GM12878 (cell line): ENCODE measurements around the gene ZSCAN20.

Source experiments
- GABPA ChIP-seq: IDR thresholded peaks from 2 replicates; pipeline ENCODE4 v1.6.1; 2014; ENCODE audit warnings: antibody characterized with exemption, low read depth, mild to moderate bottlenecking, inconsistent platforms
- SPI1 ChIP-seq: IDR thresholded peaks from 2 replicates; pipeline ENCODE4 v1.6.1; 2011; ENCODE audit warnings: low read depth, mild to moderate bottlenecking, low read length, moderate library complexity, borderline replicate concordance; ENCODE audit not compliant: insufficient read depth
- TF ChIP-seq, protein P1 (sequence below): IDR thresholded peaks from 2 replicates; pipeline ENCODE4 v1.6.1; 2011; ENCODE audit warnings: borderline replicate concordance, low read depth, mild to moderate bottlenecking, moderate library complexity, mixed read lengths, low read length; ENCODE audit not compliant: insufficient read depth; ENCODE audit errors: extremely low read length
- TF ChIP-seq, protein P2 (sequence below), 3 experiments: IDR thresholded peaks in 2 of 3; conservative IDR thresholded peaks in 1 of 3; 2 replicates each; pipeline ENCODE4 v1.5.1; 2011; ENCODE audit warnings: low read depth in 3 of 3, low read length in 3 of 3, mild to moderate bottlenecking in 3 of 3, control low read depth in 2 of 3, moderate library complexity in 2 of 3, inconsistent platforms in 1 of 3, mixed read lengths in 1 of 3; ENCODE audit not compliant: control insufficient read depth in 2 of 3, insufficient read depth in 1 of 3; ENCODE audit errors: extremely low read depth in 1 of 3
- TF ChIP-seq, protein P3 (sequence below): IDR thresholded peaks from 2 replicates; pipeline ENCODE4 v1.6.1; 2011; ENCODE audit warnings: mild to moderate bottlenecking, low read depth, low read length, moderate library complexity; ENCODE audit not compliant: insufficient replicate concordance

DNA sequence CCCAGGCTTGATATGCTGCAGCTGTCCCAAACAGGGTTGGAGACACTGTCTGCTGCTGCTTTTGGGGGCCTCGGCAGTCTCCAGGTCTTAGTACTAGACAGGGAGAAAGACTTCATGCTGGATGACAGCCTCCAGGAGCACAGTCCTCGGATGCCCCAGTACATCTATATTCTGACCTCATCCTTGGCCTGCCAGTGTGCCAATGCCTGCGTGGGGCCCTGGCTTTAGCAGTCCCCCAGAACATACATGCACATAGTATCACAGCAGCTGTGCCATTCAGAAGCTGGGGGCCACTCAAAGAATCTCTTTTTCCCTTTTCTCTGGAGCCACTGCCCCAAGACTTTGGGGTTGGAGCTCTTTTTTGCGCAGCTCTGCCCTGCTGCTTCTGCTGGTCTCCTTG, 4.4 kb upstream of the ZSCAN20 start:
- TF ChIP-seq SPI1 (no peak), GABPA (no peak)
- TF ChIP-seq, protein P1, sequence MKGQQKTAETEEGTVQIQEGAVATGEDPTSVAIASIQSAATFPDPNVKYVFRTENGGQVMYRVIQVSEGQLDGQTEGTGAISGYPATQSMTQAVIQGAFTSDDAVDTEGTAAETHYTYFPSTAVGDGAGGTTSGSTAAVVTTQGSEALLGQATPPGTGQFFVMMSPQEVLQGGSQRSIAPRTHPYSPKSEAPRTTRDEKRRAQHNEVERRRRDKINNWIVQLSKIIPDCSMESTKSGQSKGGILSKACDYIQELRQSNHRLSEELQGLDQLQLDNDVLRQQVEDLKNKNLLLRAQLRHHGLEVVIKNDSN = no peak
- TF ChIP-seq, protein P2, sequence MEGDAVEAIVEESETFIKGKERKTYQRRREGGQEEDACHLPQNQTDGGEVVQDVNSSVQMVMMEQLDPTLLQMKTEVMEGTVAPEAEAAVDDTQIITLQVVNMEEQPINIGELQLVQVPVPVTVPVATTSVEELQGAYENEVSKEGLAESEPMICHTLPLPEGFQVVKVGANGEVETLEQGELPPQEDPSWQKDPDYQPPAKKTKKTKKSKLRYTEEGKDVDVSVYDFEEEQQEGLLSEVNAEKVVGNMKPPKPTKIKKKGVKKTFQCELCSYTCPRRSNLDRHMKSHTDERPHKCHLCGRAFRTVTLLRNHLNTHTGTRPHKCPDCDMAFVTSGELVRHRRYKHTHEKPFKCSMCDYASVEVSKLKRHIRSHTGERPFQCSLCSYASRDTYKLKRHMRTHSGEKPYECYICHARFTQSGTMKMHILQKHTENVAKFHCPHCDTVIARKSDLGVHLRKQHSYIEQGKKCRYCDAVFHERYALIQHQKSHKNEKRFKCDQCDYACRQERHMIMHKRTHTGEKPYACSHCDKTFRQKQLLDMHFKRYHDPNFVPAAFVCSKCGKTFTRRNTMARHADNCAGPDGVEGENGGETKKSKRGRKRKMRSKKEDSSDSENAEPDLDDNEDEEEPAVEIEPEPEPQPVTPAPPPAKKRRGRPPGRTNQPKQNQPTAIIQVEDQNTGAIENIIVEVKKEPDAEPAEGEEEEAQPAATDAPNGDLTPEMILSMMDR (IDR thresholded peaks at IDR 0.05 in 2 of 3, conservative IDR thresholded peaks at IDR 0.05 in 1 of 3; ENCODE audit: control insufficient read depth in 2 of 3, extremely low read depth in 1 of 3, insufficient read depth in 1 of 3, low read depth in 3 of 3, low read length in 3 of 3) = no peak
- TF ChIP-seq, protein P3, sequence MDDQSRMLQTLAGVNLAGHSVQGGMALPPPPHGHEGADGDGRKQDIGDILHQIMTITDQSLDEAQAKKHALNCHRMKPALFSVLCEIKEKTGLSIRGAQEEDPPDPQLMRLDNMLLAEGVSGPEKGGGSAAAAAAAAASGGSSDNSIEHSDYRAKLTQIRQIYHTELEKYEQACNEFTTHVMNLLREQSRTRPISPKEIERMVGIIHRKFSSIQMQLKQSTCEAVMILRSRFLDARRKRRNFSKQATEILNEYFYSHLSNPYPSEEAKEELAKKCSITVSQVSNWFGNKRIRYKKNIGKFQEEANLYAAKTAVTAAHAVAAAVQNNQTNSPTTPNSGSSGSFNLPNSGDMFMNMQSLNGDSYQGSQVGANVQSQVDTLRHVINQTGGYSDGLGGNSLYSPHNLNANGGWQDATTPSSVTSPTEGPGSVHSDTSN = no peak
